Measurements from ENCODE around the gene FOCAD.

Gene FOCAD

GRCh38 chr9:21023861-21024260 is 339.8 kb downstream of the FOCAD start:
- Histone ChIP-seq H3K9me3 (peaks cover 6% of the 10 kb centered on the region; the same call in 1 of the 2 replicates), H3K4me3 (no peak overlapping the region), H3K27ac (no peak overlapping the region), H3K27me3 (no peaks in the 10 kb centered on the region), H3K4me1 (peaks cover 13% of the 10 kb centered on the region), H3K4me2 (peak overlapping the region; percentile 51), H3K36me3 (peaks cover 7% of the 10 kb centered on the region; the same call in 1 of the 2 replicates), H3K9ac (no peak overlapping the region), H4K20me1 (no peaks in the 10 kb centered on the region)
- no peak; the same call in 1 of the 2 replicates for TF ChIP-seq Cebpa-rat (IDR thresholded peaks at IDR 0.05)

GRCh38 chr9:21027295-21027694 is 343.2 kb downstream of the FOCAD start:
- Histone ChIP-seq H3K4me1 (peaks cover 26% of the 10 kb centered on the region), H3K4me3 (no peak overlapping the region), H3K36me3 (peaks cover 7% of the 10 kb centered on the region; the same call in 1 of the 2 replicates), H3K9ac (no peak overlapping the region), H4K20me1 (no peaks in the 10 kb centered on the region), H3K9me3 (peaks cover under 1% of the 10 kb centered on the region; the same call in 1 of the 2 replicates), H3K27ac (no peak overlapping the region), H3K4me2 (no peak overlapping the region), H3K27me3 (no peaks in the 10 kb centered on the region)
- no peak for TF ChIP-seq Cebpa-rat (IDR thresholded peaks at IDR 0.05)

- Histone ChIP-seq H3K27me3 (no peaks in the 10 kb centered on the region), H3K4me2 (no peak overlapping the region), H3K27ac (no peak overlapping the region), H3K9me3 (no peaks in the 10 kb centered on the region), H3K9ac (no peak overlapping the region), H3K36me3 (peaks cover 7% of the 10 kb centered on the region; the same call in 1 of the 2 replicates), H4K20me1 (no peaks in the 10 kb centered on the region), H3K4me3 (no peak overlapping the region), H3K4me1 (peaks cover 26% of the 10 kb centered on the region)
- TF ChIP-seq Cebpa-rat (IDR thresholded peaks at IDR 0.05): no peak
These were observed 344.4 kb downstream of the FOCAD start for GRCh38 chr9:21028466-21028865.

- no peak for TF ChIP-seq Cebpa-rat (IDR thresholded peaks at IDR 0.05)
- H3K4me1 ChIP-seq: peaks cover 14% of the 10 kb centered on the region
- H3K9me3 ChIP-seq: no peaks in the 10 kb centered on the region
- H3K27me3 ChIP-seq: no peaks in the 10 kb centered on the region
- peaks cover 7% of the 10 kb centered on the region; the same call in 1 of the 2 replicates for H3K36me3 ChIP-seq
- no peaks in the 10 kb centered on the region for H4K20me1 ChIP-seq
- H3K4me3 ChIP-seq: no peak overlapping the region
- H3K4me2 ChIP-seq: no peak overlapping the region
- no peak overlapping the region for H3K9ac ChIP-seq
- H3K27ac ChIP-seq: no peak overlapping the region
These were observed 345.6 kb downstream of the FOCAD start for GRCh38 chr9:21029661-21030060.

GRCh38 chr9:21030389-21031035 is 346.5 kb downstream of the FOCAD start:
- Histone ChIP-seq H3K4me3 (peak overlapping the region; percentile 71), H3K27me3 (no peaks in the 10 kb centered on the region), H3K9ac (no peak overlapping the region), H3K4me1 (peaks cover 14% of the 10 kb centered on the region), H3K4me2 (peak overlapping the region; percentile 82), H3K36me3 (peaks cover 7% of the 10 kb centered on the region; the same call in 1 of the 2 replicates), H4K20me1 (no peaks in the 10 kb centered on the region), H3K27ac (no peak overlapping the region), H3K9me3 (no peaks in the 10 kb centered on the region)
- no peak for TF ChIP-seq Cebpa-rat (IDR thresholded peaks at IDR 0.05)

GRCh38 chr9:21031091-21031807 is 347.2 kb downstream of the FOCAD start, which contains the start of gene HACD4:
Gene HACD4, minus strand, starts transcription at chr9:21031640. Its CDS starts 50 bp downstream, at chr9:21031590.
- Histone ChIP-seq H4K20me1 (no peaks in the 10 kb centered on the region), H3K27me3 (no peaks in the 10 kb centered on the region), H3K4me1 (peaks cover 14% of the 10 kb centered on the region), H3K27ac (peak within 1 kb of the TSS; percentile 67), H3K4me2 (peak within 1 kb of the TSS; percentile 82), H3K4me3 (peak within 1 kb of the TSS; percentile 71), H3K36me3 (0 out of 2 replicates have a peak, but pooled peaks cover under 1% of the 10 kb centered on the region), H3K9me3 (no peaks in the 10 kb centered on the region), H3K9ac (peak within 1 kb of the TSS; percentile 69)
- no peak for TF ChIP-seq Cebpa-rat (IDR thresholded peaks at IDR 0.05)

- H3K27me3 ChIP-seq: no peaks in the 10 kb centered on the region
- no peaks in the 10 kb centered on the region for H3K9me3 ChIP-seq
- H3K36me3 ChIP-seq: no peaks in the 10 kb centered on the region
- peak overlapping the region; percentile 82 for H3K4me2 ChIP-seq
- peak overlapping the region; percentile 67 for H3K27ac ChIP-seq
- H3K4me3 ChIP-seq: peak overlapping the region; percentile 71
- no peaks in the 10 kb centered on the region for H4K20me1 ChIP-seq
- H3K4me1 ChIP-seq: peaks cover 14% of the 10 kb centered on the region
- peak overlapping the region; percentile 69 for H3K9ac ChIP-seq
- TF ChIP-seq Cebpa-rat (IDR thresholded peaks at IDR 0.05): no peak
These were observed 347.7 kb downstream of the FOCAD start for GRCh38 chr9:21031808-21032183.

- TF ChIP-seq Cebpa-rat (IDR thresholded peaks at IDR 0.05): no peak
- peaks cover 20% of the 10 kb centered on the region for H3K4me1 ChIP-seq
- H3K36me3 ChIP-seq: no peaks in the 10 kb centered on the region
- H3K9me3 ChIP-seq: no peaks in the 10 kb centered on the region
- no peak overlapping the region for H3K4me2 ChIP-seq
- H4K20me1 ChIP-seq: no peaks in the 10 kb centered on the region
- H3K4me3 ChIP-seq: no peak overlapping the region
- no peaks in the 10 kb centered on the region for H3K27me3 ChIP-seq
- no peak overlapping the region for H3K9ac ChIP-seq
- H3K27ac ChIP-seq: no peak overlapping the region
These were observed 353.2 kb downstream of the FOCAD start for GRCh38 chr9:21037278-21037677.

GRCh38 chr9:21039302-21039701 is 355.2 kb downstream of the FOCAD start:
- Histone ChIP-seq H3K27me3 (no peaks in the 10 kb centered on the region), H3K4me1 (peaks cover 26% of the 10 kb centered on the region), H3K4me3 (no peak overlapping the region), H3K4me2 (peak overlapping the region; percentile 50), H4K20me1 (no peaks in the 10 kb centered on the region), H3K36me3 (no peaks in the 10 kb centered on the region), H3K9ac (no peak overlapping the region), H3K27ac (no peak overlapping the region), H3K9me3 (no peaks in the 10 kb centered on the region)
- no peak for TF ChIP-seq Cebpa-rat (IDR thresholded peaks at IDR 0.05)

GRCh38 chr9:21042466-21042865 is 358.4 kb downstream of the FOCAD start:
- H3K4me2 ChIP-seq: peak overlapping the region; percentile 24; the same call in 1 of the 2 replicates
- no peaks in the 10 kb centered on the region for H4K20me1 ChIP-seq
- H3K4me1 ChIP-seq: peaks cover 35% of the 10 kb centered on the region
- TF ChIP-seq Cebpa-rat (IDR thresholded peaks at IDR 0.05): no peak
- H3K4me3 ChIP-seq: no peak overlapping the region
- H3K27me3 ChIP-seq: no peaks in the 10 kb centered on the region
- H3K9ac ChIP-seq: no peak overlapping the region
- no peaks in the 10 kb centered on the region for H3K36me3 ChIP-seq
- H3K27ac ChIP-seq: no peak overlapping the region
- H3K9me3 ChIP-seq: no peaks in the 10 kb centered on the region
